HG03378 (cell line): ENCODE measurements around the gene SMARCA5.
A peak's percentile ranks its signal among the peaks of the same experiment; 100 is the strongest.

ENCODE experiments used
- ATAC-seq: cut with Tn5 transposase; IDR thresholded peaks from one replicate; pipeline ENCODE4 v1.9.1; 2021; ENCODE audit warnings: mild to moderate bottlenecking, moderate library complexity; ENCODE audit not compliant: unreplicated experiment

SMARCA5 gene

GRCh38 chr4:143531380-143531779 is 17.9 kb downstream of the SMARCA5 start:
- peak; percentile 58 for ATAC-seq

- no peak for ATAC-seq
These were observed 18.4 kb downstream of the SMARCA5 start for GRCh38 chr4:143531788-143532491.

DNA sequence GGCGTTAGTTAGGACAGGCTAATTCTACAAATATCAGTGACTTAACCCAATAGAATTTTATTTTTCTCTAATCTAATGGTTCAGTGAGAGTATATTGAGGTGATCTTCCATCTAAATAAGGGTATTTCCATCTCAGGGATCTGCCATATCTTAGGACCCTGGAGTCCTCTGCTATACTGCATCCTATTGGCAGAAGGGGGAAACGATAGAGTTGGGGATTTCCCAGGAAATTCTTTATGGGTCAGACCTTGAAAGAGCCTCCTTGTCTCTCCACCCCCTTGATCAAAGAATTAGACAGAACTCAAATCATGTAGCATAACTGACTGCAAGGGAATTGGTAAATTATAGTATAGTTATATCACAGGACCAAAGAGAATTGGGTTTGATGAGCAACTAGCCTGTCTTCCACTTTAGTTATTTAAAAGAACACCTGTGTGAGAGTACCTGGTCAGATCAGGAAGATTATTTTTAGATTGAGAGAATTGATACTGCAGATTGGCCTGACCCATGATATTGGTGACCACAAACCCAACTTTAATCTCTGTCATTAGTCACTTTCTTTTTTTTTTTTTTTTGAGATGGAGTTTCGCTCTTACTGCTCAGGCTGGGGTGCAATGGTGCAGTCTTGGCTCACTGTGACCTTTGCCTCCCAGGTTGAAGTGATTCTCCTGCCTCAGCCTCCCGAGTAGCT is 25.6 kb downstream of the SMARCA5 start:
- ATAC-seq, result peak; percentile 48

- no peak for ATAC-seq
These were observed 26.1 kb downstream of the SMARCA5 start for GRCh38 chr4:143539670-143540023.

GRCh38 chr4:143549928-143550327 is 36.4 kb downstream of the SMARCA5 start:
- no peak for ATAC-seq

DNA sequence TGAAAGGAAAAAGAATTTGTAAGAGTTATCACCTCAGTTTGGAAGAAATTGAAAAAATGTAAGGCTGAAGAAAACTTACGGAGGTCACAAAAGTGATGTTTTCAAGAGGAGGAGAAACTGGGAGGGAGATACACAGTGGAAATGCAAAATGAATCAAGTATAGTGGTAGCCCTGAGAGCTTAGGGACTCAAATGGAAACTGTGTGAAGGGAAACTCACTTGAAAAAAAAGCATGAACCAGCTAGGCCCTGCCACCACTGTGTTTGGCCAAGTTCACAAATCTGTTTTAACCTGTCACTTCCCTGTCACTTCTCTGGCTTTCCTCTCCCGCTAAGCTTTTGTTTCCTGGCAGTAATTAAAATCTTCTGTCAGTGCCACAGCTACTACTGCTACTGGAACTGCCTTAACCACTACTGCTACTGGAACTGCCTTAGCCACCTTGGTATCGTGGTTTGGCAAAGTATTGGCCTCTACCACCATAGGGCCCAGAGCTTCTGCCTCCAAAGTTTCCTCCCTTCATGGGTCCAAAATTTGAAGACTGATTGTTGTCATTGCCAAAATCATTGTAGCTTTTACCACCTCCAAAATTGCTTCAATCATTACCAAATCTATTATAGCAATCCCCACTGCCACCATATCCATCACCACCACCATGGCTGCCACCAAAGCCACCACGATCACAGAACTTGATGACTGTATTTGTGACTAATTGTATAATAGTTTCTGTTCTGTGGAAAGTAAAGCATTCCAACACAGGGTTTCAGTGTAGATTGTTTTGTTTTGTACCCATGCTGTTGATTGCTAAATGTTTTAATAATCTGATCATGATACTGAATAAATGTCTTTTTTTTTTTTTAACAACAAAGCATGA is 41.5 kb downstream of the SMARCA5 start:
- peak; percentile 76 for ATAC-seq

- ATAC-seq, result no peak
These were observed 42.2 kb downstream of the SMARCA5 start for GRCh38 chr4:143555676-143556075.

- no peak for ATAC-seq
These were observed 44.8 kb downstream of the SMARCA5 start for GRCh38 chr4:143558286-143558685.

- peak; percentile 78 for ATAC-seq
These were observed 45.6 kb downstream of the SMARCA5 start for GRCh38 chr4:143558823-143559756.

- ATAC-seq, result peak; percentile 28
These were observed 46.2 kb downstream of the SMARCA5 start for GRCh38 chr4:143559757-143560147.

GRCh38 chr4:143564472-143564871 is 51.0 kb downstream of the SMARCA5 start:
- ATAC-seq, result no peak

DNA sequence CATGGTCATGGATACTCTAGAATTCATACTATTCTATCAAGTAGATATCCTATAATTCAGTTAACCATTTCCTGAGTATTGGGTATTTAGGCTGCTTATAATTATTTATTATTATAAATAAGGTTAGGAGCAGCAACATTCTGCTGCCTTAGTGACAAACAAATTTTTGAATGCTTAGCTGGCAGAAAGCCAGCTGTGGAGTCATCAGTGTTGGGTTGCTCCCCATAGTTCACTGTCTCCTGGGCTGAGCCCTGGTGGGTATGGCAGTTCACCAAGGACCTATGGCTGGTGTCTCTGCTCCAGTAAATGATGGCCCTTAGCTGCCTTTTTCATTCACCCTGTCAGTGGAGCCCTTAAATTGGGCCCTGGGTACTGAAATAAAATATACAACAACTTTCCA is 61.8 kb downstream of the SMARCA5 start:
- no peak for ATAC-seq

GRCh38 chr4:143581331-143581946 is 67.9 kb downstream of the SMARCA5 start:
- ATAC-seq, result no peak

DNA sequence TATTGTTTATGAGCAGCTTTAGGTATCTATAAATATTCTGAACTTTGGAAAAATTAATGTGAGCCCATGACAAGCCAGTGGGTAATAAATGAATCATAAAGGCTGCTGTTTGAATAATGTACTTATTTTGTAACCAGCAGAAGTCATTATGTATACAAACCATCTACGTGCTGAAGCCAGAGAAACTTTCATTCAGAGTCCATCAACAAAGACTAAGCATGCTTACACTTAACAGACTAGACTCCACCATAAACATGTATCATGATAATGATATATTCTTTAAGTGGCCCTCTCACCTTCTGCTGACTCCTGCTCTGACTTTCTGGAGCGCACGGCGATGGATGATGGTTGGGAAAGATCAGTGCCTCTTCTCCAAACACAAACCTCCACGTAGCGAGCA is 72.0 kb downstream of the SMARCA5 start:
- ATAC-seq, result no peak

DNA sequence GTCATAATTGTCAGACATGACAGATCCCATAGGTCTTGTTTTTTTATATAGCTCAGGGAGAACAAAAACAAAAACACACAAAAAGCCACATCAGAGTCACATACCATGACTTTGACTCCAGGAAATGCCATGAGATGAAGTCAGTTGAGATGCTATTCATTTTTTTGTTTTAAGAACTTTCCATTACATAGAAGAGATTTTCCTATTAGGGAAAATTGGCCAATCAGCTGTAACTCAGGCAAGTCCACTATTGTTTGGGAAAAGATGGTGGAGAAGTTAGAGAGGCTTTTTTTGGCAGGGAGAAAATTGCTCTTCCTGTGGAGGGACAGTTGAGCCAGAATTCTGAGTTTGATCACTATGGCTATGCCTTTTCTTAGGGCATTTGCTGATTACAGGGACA is 72.6 kb downstream of the SMARCA5 start:
- ATAC-seq, result no peak

- no peak for ATAC-seq
These were observed 74.2 kb downstream of the SMARCA5 start for GRCh38 chr4:143587703-143588102.

- ATAC-seq, result no peak
These were observed 83.8 kb downstream of the SMARCA5 start for GRCh38 chr4:143597276-143597675.

DNA sequence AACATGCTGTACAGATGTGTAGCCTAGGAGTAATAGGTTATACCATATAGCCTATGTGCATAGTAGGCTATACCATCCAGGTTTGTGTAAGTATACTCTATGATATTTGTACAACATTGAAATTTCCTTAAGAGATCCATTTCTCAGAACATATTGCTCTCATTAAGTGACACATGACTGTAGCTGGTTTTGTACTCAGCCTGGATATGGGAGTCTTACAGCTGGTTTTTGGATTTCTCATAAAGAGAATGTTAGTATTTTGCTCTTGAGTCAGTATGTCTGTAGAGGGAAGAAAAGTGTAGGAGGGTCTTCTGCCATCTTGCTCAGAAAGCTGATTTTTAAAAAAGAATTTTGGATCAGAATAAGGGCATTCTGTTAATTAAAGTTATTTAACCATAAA is 85.3 kb downstream of the SMARCA5 start:
- no peak for ATAC-seq

GRCh38 chr4:143599827-143600226 is 86.3 kb downstream of the SMARCA5 start:
- ATAC-seq, result no peak

GRCh38 chr4:143606480-143606879 is 93.0 kb downstream of the SMARCA5 start:
- no peak for ATAC-seq
